HG03558 (cell line): ENCODE results near the gene SENP3.

ENCODE experiments used
- ATAC-seq: cut with Tn5 transposase; IDR thresholded peaks from one replicate; pipeline ENCODE4 v1.9.1; 2021; ENCODE audit warnings: moderate number of reproducible peaks; ENCODE audit not compliant: unreplicated experiment; ENCODE audit errors: extremely low read depth

SENP3 gene

DNA sequence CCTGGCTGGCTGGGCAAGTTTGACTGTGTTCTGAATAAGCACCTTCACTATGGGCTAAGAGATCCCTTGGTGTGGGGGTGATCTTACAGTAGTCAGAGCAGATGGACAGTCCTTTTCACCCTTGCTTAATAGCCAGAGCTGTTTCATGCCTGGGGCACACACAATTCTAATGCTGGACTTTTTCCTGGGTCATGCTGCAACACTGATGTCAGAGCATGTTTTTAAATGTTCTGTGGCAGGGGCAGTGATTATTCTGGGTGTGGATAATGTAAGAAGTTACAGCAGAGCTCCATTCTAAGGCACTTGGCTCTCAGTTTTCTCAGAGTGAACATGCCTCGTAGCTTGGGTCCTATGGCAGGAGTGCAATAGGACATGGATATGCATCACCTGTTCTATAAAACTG, 13.8 kb downstream of the SENP3 start:
- ATAC-seq: no peak

DNA sequence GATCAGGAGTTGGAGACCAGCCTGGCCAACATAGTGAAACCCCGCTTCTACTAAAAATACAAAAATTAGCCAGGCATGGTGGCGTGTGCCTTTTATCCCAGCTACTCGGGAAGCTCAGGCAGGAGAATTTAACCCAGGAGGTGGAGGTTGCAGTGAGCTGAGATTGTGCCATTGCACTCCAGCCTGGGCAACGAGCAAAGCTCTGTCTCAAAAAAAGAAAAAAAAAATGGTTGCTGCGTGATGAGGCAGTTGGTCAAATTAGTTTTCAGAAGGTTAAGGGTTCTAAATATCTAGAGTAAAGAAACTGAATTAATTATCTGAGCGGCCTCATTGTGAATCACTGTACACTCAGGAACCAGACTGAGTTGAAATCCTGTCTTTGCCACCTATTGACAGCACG, 14.2 kb downstream of the SENP3 start:
- ATAC-seq: no peak

DNA sequence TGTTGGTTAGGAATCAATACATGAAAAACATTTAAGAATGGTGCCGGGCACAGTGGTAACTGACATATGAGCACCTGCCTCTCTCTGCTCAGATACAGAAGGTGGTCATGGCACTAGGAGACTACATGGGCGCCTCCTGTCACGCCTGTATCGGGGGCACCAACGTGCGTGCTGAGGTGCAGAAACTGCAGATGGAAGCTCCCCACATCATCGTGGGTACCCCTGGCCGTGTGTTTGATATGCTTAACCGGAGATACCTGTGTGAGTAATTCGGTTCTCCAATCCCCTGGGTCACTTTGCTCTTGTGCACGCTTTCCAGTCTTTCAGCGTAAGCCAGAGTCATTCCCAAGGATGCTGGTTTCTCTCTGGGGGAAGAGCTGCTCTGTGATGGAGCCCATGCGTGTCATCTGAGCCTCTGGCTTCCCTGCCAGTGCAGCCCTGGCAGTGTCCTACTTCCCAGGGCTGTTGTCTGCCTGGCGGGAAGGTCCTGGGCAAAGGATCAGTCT, 14.8 kb downstream of the SENP3 start:
- no peak for ATAC-seq

DNA sequence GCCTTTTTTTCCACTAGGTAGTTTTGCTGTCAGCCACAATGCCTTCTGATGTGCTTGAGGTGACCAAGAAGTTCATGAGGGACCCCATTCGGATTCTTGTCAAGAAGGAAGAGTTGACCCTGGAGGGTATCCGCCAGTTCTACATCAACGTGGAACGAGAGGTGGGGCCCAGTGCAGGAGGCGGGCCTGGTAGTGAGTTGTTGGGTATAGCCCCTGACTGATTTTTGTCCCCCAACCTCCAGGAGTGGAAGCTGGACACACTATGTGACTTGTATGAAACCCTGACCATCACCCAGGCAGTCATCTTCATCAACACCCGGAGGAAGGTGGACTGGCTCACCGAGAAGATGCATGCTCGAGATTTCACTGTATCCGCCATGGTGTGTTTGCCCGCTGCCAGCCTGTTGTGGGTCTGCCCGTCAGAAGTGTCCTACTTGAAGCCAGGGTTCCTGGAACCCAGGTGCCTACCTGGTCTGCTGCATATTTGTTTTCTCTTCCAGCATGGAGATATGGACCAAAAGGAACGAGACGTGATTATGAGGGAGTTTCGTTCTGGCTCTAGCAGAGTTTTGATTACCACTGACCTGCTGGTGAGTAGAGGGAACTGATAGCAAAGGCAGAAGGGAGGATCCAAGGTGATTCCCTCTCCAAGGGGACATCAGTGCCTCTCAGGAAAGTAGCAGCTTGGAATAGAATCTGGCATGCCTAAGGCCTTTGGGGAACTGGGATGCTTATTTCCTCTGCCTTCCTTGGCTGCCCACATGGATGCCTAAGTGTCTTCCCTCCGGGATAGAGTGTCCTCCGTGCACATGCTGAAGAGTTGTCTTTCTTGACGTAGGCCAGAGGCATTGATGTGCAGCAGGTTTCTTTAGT, 15.8 kb downstream of the SENP3 start:
- no peak for ATAC-seq

DNA sequence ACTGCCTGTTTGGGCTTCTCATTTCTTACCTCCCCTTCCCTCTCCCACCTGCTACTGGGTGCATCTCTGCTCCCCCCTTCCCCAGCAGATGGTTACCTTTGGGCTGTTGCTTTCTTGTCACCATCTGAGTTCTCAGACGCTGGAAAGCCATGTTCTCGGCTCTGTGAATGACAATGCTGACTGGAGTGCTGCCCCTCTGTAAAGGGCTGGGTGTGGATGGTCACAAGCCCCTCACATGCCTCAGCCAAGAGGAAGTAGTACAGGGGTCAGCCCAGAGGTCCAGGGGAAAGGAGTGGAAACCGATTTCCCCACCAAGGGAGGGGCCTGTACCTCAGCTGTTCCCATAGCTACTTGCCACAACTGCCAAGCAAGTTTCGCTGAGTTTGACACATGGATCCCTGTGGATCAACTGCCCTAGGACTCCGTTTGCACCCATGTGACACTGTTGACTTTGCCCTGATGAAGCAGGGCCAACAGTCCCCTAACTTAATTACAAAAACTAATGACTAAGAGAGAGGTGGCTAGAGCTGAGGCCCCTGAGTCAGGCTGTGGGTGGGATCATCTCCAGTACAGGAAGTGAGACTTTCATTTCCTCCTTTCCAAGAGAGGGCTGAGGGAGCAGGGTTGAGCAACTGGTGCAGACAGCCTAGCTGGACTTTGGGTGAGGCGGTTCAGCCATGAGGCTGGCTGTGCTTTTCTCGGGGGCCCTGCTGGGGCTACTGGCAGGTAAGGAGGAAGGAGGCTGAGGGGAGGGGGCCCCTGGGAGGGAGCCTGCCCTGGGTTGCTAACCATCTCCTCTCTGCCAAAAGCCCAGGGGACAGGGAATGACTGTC, 17.5 kb downstream of the SENP3 start, which contains the start of gene CD68:
Gene CD68 (plus strand): TSS at position 638 of the 833 bp plus-strand sequence. CDS start 40 bp downstream, at position 678.
- ATAC-seq: no peak

DNA sequence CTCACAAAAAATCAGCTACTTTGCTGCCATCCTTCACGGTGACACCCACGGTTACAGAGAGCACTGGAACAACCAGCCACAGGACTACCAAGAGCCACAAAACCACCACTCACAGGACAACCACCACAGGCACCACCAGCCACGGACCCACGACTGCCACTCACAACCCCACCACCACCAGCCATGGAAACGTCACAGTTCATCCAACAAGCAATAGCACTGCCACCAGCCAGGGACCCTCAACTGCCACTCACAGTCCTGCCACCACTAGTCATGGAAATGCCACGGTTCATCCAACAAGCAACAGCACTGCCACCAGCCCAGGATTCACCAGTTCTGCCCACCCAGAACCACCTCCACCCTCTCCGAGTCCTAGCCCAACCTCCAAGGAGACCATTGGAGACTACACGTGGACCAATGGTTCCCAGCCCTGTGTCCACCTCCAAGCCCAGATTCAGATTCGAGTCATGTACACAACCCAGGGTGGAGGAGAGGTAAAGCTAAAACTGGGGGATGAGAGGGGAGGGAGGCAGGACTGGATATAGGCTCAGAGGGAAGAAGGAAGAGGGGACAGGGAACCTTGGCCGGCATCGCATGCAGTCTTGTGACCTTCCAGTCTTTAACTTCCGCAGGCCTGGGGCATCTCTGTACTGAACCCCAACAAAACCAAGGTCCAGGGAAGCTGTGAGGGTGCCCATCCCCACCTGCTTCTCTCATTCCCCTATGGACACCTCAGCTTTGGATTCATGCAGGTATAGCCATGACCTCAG, 18.3 kb downstream of the SENP3 start:
- no peak for ATAC-seq

DNA sequence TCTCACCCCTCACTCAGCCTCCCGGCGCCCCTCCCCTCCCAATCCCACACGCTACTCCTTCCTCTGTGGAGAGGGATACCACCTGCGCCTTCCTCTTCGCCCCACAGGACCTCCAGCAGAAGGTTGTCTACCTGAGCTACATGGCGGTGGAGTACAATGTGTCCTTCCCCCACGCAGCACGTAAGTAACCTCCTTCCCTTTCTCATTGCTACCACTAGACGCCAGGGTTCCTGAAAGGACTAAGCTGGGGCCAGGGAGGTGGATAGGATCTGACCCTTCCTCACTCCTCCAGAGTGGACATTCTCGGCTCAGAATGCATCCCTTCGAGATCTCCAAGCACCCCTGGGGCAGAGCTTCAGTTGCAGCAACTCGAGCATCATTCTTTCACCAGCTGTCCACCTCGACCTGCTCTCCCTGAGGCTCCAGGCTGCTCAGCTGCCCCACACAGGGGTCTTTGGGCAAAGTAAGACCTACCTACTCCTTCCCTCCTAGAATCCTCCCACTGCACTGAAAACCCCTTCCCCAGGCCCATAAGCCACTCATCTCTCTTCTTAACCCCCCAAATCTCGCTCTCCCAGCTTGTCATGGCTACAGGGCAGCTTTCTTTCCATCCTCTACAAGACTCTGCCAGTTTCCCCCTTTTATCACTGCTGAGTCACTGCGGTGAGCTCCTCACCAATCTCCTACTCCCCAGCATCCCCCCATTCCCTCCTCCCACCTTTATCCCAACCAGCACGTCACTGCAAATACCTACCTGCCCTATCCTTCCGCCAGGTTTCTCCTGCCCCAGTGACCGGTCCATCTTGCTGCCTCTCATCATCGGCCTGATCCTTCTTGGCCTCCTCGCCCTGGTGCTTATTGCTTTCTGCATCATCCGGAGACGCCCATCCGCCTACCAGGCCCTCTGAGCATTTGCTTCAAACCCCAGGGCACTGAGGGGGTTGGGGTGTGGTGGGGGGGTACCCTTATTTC, 19.2 kb downstream of the SENP3 start:
- no peak for ATAC-seq

DNA sequence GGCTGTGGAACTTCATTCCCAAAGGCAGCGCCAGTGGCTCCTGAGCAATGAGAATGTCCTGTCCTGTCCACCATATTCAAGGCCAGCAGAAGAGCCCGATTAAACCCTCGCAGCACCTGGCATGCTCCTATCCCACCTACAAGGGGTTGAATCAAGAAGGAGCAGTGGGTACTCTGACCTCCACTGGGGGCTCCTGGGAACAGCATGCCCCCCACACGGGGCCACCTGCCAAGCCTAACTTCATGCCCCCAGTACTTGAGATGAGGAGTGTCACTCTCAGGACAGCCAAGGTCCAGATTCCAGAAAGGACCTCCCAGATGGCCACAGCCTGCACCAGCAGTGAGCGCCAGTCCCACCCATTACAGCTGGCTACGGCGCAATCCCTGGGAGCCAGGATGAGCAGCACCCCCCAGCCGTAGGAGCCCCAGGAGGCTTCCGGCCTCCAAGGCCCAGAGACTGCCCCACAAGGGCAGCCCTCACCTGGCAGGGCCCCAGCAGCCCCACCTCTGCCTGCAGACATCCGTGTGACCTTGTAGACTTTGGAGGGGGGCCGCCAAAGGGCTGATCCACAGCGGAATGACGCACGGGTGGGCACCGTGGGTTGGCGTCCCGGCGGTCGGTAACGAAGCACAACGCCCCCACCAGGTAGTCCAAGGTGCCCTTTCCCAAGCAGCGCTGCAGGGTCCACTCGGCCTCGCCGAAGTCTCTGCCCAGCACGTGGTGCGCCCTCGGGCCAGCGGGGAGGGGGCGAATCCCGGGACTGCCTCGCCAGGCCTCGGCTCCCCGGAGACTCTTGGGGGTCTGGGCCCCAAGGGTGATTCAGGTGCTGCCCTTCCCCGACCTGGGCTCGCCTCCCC, 20.9 kb downstream of the SENP3 start:
- ATAC-seq: no peak

DNA sequence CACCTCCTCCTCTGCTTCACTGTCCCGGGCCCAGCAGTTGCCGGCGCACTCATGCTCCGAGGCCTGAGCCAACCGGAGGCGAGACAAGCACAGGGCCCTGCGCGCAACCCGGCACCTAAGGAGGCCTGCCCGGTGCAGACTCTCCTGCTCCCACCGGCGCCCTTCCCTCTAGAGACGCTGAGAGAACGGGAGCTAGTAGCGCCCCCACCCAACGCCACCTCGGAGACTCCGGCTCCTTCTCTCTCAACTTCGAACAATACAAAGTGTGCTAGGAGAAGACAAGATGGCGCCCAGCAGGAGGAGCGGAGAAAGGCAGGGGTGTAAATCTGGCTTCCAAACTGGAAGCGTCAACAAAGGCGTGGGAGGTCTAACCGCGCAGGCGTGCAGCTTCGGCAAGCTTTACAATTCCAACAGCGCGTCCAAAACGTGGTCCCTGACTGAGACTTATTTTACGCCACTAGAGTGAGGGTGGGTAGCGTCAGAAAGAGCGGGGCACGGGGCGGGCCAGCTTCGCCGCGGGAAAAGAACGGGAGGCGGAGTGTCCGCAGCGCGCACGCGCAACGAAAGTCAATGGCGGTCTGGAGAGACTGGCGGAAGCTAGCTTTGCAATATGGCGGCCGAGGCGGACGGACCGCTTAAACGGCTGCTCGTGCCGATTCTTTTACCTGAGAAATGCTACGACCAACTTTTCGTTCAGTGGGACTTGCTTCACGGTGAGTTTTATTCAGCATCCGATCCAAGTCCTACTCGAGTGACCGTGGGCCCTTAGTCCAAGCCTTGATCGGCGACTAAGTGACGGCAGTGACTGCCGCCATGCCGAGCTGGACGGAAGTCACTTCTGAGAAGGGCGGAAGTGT, 21.8 kb downstream of the SENP3 start, which contains the start of gene MPDU1:
Gene MPDU1 (plus strand): TSS at position 600 of the 857 bp plus-strand sequence. CDS start 11 bp downstream, at position 611.
- no peak for ATAC-seq

DNA sequence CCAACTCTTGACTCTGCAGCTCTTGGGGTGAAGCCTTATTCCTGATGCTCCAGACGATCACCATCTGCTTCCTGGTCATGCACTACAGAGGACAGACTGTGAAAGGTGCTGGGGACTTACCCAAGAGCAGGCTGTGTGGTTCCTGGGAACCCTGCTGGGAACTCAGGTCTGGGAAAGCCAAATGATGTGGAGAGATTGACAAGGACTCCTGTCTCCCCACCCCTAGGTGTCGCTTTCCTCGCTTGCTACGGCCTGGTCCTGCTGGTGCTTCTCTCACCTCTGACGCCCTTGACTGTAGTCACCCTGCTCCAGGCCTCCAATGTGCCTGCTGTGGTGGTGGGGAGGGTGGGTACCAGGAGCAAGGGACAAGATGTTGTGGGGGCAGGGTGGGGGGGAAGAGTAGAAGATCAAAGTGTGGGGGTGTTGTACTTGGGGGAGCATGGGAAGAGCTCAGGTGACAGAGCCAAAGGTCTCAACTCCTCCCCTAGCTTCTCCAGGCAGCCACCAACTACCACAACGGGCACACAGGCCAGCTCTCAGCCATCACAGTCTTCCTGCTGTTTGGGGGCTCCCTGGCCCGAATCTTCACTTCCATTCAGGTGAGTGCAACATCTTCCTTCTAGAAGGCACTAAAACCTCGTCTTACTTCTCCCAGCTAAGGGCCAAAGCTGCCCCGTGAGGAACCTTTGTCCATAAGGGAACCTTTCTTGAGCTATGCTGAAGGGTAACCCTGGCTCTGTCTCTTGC, 25.1 kb downstream of the SENP3 start:
- ATAC-seq: no peak

DNA sequence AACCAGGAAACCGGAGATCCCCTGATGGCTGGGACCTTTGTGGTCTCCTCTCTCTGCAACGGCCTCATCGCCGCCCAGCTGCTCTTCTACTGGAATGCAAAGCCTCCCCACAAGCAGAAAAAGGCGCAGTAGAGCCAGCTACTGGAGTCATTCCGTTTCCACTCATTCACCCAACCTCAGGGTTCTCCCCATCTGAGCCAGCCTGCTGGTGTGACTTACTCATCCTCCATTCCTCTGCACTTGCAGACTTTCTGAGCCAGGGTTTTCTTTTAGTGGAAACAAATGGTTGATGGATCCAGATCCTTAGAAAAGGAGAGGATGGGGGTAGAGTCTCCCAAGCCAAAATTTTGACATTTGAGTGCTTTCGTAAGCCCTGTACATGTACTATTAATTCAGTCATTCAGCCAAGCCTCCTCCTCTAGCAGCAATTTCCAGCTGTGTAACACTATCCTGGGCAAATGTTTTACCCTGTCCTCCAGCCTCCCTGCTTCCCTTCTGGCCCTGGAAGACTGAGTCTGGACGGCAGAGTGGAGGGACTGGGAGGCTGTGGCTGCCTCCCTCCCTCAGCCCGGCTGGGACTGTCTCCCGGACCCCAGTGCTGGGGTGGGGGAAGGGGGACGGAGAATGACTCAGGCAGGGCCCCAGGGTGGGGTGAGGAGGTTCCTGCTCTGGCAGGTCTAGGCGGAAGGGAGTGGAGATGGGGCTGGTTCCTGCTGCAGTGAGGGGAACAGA, 25.9 kb downstream of the SENP3 start:
- no peak for ATAC-seq

DNA sequence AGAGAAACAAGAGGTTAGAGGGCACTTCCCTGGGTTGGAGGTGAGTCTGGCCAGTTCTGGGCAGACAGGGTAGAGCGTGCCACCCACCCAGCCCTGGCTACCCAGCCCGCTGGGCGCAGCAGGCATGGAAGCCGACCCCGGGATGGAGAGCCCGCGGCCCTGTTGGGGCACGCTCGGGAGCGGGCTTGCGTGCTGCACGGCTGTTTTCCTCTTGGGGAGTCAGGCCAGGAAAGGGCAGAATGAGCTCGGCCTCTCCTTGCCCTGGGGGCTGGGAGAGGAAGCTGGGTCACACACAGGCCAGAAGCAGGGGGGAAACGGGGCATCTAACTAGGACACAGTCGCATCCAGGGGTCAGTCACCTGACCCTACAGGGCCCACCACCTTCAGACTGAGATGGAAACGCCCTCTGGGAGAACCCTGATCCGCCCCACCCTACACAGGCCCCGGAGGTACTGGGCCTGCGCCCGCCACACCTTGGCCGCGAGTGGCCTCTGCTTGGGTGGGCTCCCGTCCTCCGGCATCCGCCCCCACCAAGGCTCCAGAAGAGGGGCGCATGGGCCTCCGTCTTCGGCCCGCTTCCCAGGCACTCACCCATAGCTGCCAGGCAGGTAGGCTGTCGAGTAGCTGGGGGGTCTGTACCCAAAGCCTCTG, 27.0 kb downstream of the SENP3 start:
- ATAC-seq: no peak

DNA sequence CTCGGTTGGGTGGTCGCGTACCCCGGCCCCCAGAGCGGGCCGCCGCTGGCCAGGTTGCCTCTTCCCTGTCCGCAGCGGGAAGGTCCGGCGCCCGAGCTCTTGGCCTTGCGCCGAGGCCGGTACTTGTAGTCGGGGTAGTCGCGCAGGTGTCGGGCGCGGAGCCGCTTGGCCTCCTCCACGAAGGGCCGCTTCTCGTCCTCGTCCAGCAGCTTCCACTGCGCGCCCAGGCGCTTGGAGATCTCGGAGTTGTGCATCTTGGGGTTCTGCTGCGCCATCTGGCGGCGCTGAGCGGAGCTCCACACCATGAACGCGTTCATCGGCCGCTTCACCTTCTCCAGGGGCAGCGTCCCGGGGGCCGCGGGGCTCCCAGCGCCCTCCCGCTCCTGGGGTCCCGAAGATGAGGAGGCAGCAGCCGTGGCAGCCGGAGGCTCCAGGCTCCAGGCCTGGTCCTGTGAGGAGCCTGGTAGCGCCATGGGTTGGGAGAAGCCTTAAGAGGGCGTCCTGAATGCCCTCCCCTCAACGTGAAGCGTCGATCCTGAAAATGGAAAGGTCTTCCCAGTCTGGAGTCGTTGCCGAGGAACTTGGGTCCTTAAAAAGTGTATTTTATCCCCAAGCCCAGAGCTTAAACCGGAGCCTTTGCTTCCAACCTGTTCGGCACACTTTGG, 27.6 kb downstream of the SENP3 start:
- no peak for ATAC-seq

DNA sequence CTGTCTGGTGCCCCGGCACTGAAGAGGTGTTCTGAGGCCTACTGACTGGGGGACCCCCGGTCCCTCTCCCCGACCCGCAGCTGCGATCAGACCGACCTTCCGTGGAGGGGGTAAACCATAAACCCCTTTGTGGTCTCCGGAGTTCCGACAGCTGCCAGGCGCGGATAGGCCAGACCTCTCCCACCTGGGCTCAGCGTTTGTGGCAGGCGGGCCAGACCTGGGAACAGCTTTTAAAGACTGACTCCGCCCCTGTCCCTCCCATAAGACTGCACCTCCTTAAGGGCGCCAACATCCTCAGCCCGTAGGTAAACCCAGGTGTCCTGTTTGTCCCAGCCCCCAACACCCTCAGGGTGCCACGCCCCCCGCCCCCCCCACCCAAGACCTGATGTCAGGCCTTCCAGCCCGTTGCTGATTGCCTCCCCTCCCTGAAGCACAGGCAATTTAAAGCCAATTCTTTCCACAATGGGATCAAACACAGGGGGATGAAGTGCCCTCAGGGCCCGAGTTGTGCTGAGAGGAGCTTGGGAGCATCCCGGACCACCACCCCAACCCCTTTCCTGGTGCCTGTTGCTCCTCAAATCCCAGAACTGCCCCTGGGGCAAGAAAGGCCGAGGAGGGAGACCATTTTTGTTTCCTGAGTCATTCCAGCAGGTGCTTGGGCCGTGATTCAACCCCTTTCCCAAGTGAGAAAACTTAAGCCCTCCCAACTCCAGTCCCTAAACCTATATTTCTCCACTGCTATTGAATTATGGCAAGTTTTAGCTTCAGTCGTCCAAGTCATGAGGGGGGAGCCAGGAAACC, 28.4 kb downstream of the SENP3 start, which contains the start of gene SOX15:
Gene SOX15 (minus strand): TSS at position 204 of the 801 bp plus-strand sequence. CDS start 418 bp downstream, outside the sequence.
- no peak for ATAC-seq
